K562 (cell line): Measurements from ENCODE around the gene TOMM22. TPM values are rescaled to one million over a fixed set of nuclear protein-coding genes. Genes with fewer than 3 reads are reported as not detected.

Experiments used
- ARNT ChIP-seq, 2 experiments: fragments of 450-650 bp; IDR thresholded peaks; 2 replicates each; pipeline ENCODE4 v1.6.1; 2016; ENCODE audit warnings: mild to moderate bottlenecking in 1 of 2
- ATF1 ChIP-seq, 2 experiments: fragments of 450-650 bp in 1 of 2; IDR thresholded peaks; 2 replicates each; pipeline ENCODE4 v1.6.1; 2016; ENCODE audit warnings: missing compliant biosample characterization in 1 of 2, missing genetic modification characterization in 1 of 2
- CXXC5 ChIP-seq: fragments of 250-450 bp; sonication (Bioruptor Pico); IDR thresholded peaks from 2 replicates; pipeline ENCODE4 v1.8.0; 2022; ENCODE audit warnings: inconsistent platforms, mild to moderate bottlenecking, moderate library complexity
- EGR1 ChIP-seq: fragments of 450-650 bp; conservative IDR thresholded peaks from 2 replicates; pipeline ENCODE4 v1.6.1; 2017; ENCODE audit warnings: mild to moderate bottlenecking
- HDAC1 ChIP-seq, 2 experiments: fragments of 450-650 bp; IDR thresholded peaks; 2 replicates each; pipeline ENCODE4 v1.6.1; 2016 to 2017; ENCODE audit warnings: inconsistent platforms in 1 of 2, mild to moderate bottlenecking in 1 of 2, moderate library complexity in 1 of 2
- KDM5B ChIP-seq: fragments of 200-600 bp; sonication (generic); IDR thresholded peaks from 2 replicates; pipeline ENCODE4 v1.6.1; 2012; ENCODE audit warnings: low read depth, mild to moderate bottlenecking, moderate library complexity, low read length, control low read depth, inconsistent platforms; ENCODE audit not compliant: insufficient replicate concordance
- NFYB ChIP-seq: IDR thresholded peaks from 2 replicates; pipeline ENCODE4 v1.6.1; 2011; ENCODE audit warnings: mild to moderate bottlenecking, moderate library complexity; ENCODE audit not compliant: insufficient read length; ENCODE audit errors: extremely low read depth
- NR2C1 ChIP-seq, 2 experiments: fragments of 450-650 bp; IDR thresholded peaks; 2 replicates each; pipeline ENCODE4 v1.6.1; 2017; ENCODE audit warnings: mild to moderate bottlenecking in 2 of 2, antibody characterized with exemption in 1 of 2, inconsistent platforms in 1 of 2, missing compliant biosample characterization in 1 of 2, missing genetic modification characterization in 1 of 2
- RAD51 ChIP-seq: fragments of 450-650 bp; IDR thresholded peaks from 2 replicates; pipeline ENCODE4 v1.7.1; 2016; ENCODE audit warnings: low read depth, mild to moderate bottlenecking, borderline replicate concordance
- RBFOX2 ChIP-seq: fragments of 200-400 bp; formaldehyde crosslinking; IDR thresholded peaks from 2 replicates; pipeline ENCODE4 v1.6.1; 2017; ENCODE audit warnings: low read depth, mild to moderate bottlenecking, low read length, moderate library complexity
- SAFB ChIP-seq: fragments of 200-400 bp; formaldehyde crosslinking; IDR thresholded peaks from 2 replicates; pipeline ENCODE4 v1.6.1; 2017; ENCODE audit warnings: low read depth, low read length, borderline replicate concordance
- ZBTB7A ChIP-seq: IDR thresholded peaks from 2 replicates; pipeline ENCODE4 v1.6.1; 2011; ENCODE audit warnings: low read depth, mild to moderate bottlenecking, low read length, moderate library complexity, borderline replicate concordance; ENCODE audit not compliant: control insufficient read depth
- ZFP30 ChIP-seq: fragments of 250-450 bp; sonication (Bioruptor Pico); IDR thresholded peaks from 2 replicates; pipeline ENCODE4 v1.8.0; 2022; ENCODE audit warnings: moderate library complexity, mild to moderate bottlenecking, inconsistent platforms, borderline replicate concordance
- polyA plus RNA-seq, 8 experiments: library from polyadenylated mRNA; depleted of rRNA in 4 of 8; stranded (reverse) in 5 of 8; unstranded in 3 of 8; fragments of >200 nt; fragmentation: Nextera tagmentation in 2 of 8; fragmentation: Illumina TruSeq in 1 of 8; extraction: Ambion mirVana in 2 of 8; extraction: Trizol in 1 of 8; gene quantifications; 2 replicates each; pipeline versions ENCODE4 v1.2.1 to v1.2.3, GENCODE V29; 2011 to 2014; ENCODE audit warnings: inconsistent platforms in 1 of 8, missing spikeins in 1 of 8
- total RNA-seq, 7 experiments: library from RNA; depleted of rRNA in 6 of 7; stranded (reverse); fragments of >200 nt in 6 of 7; fragmentation: Illumina TruSeq in 2 of 7; extraction: Trizol in 2 of 7; gene quantifications; 2 replicates each; pipeline versions ENCODE4 v1.2.1 to v1.2.3, GENCODE V29; 2011 to 2021; ENCODE audit warnings: low replicate concordance in 1 of 7
- TF ChIP-seq, protein P1 (sequence below): fragments of 250-450 bp; sonication (Bioruptor Pico); IDR thresholded peaks from 2 replicates; pipeline ENCODE4 v1.4.0; 2020
- TF ChIP-seq, protein P2 (sequence below), 2 experiments: fragments of 450-650 bp; conservative IDR thresholded peaks; 2 replicates each; pipeline ENCODE4 v1.6.1; 2017; ENCODE audit warnings: mild to moderate bottlenecking in 2 of 2, moderate library complexity in 2 of 2
- TF ChIP-seq, protein P3 (sequence below), 2 experiments: IDR thresholded peaks; 2 replicates each; pipeline ENCODE4 v1.6.1; 2012; ENCODE audit warnings: improper control_type of control experiment in 2 of 2, low read depth in 2 of 2, low read length in 2 of 2, borderline replicate concordance in 1 of 2
- TF ChIP-seq, protein P4 (sequence below): fragments of 150-350 bp; IDR thresholded peaks from 2 replicates; pipeline ENCODE4 v1.6.1; 2014; ENCODE audit warnings: low read depth, mild to moderate bottlenecking, low read length, borderline replicate concordance

The TOMM22 gene
- total and polyA plus RNA-seq, 9 of the 15 experiments (the other 6 are each of a cell fraction or from before 2014, with no cell fraction given) = 25.8 to 108 (median 73.8) TPM

DNA sequence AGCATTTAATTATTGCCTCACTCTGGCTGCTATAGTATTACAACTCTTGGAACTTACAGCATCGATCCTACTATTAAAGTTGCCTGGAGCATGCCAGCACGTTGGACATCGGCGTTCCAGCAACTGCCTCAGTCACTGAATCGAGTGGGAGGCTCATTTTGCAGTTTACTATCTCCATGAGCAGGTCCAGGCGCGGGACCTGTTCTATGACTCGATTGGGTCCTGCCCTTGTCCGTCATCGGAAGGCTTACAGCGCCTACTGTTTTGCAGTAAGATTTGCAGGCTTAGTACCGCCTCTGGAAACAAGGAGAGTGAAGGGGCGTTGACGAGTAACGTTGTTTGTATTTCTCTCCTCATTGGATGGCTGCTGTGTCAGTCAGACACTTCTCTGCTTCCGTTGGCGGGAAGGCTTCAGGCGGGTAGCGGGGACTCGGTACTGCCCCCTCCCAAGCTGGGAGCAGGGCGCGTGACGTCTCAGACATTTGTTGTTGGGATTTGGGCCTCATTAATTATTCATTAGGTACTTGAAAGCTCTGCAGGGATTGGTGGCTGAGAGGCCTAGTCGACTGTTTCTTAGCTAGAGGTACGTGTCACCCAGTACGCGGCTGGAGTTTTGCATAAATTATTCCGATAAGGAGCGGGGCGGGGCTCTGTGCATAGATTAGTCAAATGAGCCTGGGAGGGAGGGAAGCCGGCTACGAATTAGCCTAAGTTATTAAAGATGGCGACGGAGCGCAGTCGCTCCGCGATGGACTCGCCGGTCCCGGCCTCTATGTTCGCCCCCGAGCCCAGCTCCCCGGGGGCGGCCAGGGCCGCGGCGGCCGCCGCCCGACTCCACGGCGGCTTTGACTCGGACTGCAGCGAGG, 23.7 kb downstream of the TOMM22 start, which contains the start of gene GTPBP1 (continued):
- TF ChIP-seq, protein P1, sequence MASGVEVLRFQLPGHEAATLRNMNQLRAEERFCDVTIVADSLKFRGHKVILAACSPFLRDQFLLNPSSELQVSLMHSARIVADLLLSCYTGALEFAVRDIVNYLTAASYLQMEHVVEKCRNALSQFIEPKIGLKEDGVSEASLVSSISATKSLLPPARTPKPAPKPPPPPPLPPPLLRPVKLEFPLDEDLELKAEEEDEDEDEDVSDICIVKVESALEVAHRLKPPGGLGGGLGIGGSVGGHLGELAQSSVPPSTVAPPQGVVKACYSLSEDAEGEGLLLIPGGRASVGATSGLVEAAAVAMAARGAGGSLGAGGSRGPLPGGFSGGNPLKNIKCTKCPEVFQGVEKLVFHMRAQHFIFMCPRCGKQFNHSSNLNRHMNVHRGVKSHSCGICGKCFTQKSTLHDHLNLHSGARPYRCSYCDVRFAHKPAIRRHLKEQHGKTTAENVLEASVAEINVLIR (CRISPR knock-in tag) = peak; percentile 62
- TF ChIP-seq RBFOX2 (peak; percentile 93), ZBTB7A (no peak), ATF1 (CRISPR knock-in tag; IDR thresholded peaks at IDR 0.05) (0 out of 2 replicates have a peak, but pooled peaks have one; percentile 6), ATF1 (tag; IDR thresholded peaks at IDR 0.05) (peak; percentile 97), HDAC1 (IDR thresholded peaks at IDR 0.05) (no peak), NFYB (peak; percentile 44), EGR1 (peak; percentile 77), SAFB (no peak), KDM5B (peak; percentile 75), CXXC5 (CRISPR knock-in tag) (peak; percentile 98), ARNT (IDR thresholded peaks at IDR 0.05) (no peak), RAD51 (peak; percentile 51; the same call in 1 of the 2 replicates), NR2C1 (IDR thresholded peaks at IDR 0.05) (no peak), NR2C1 (tag; IDR thresholded peaks at IDR 0.05) (no peak), ZFP30 (CRISPR knock-in tag) (no peak)
- TF ChIP-seq, protein P2, sequence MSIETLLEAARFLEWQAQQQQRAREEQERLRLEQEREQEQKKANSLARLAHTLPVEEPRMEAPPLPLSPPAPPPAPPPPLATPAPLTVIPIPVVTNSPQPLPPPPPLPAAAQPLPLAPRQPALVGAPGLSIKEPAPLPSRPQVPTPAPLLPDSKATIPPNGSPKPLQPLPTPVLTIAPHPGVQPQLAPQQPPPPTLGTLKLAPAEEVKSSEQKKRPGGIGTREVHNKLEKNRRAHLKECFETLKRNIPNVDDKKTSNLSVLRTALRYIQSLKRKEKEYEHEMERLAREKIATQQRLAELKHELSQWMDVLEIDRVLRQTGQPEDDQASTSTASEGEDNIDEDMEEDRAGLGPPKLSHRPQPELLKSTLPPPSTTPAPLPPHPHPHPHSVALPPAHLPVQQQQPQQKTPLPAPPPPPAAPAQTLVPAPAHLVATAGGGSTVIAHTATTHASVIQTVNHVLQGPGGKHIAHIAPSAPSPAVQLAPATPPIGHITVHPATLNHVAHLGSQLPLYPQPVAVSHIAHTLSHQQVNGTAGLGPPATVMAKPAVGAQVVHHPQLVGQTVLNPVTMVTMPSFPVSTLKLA (conservative IDR thresholded peaks at IDR 0.05) = peak; percentile 79 to 82
- TF ChIP-seq, protein P3, sequence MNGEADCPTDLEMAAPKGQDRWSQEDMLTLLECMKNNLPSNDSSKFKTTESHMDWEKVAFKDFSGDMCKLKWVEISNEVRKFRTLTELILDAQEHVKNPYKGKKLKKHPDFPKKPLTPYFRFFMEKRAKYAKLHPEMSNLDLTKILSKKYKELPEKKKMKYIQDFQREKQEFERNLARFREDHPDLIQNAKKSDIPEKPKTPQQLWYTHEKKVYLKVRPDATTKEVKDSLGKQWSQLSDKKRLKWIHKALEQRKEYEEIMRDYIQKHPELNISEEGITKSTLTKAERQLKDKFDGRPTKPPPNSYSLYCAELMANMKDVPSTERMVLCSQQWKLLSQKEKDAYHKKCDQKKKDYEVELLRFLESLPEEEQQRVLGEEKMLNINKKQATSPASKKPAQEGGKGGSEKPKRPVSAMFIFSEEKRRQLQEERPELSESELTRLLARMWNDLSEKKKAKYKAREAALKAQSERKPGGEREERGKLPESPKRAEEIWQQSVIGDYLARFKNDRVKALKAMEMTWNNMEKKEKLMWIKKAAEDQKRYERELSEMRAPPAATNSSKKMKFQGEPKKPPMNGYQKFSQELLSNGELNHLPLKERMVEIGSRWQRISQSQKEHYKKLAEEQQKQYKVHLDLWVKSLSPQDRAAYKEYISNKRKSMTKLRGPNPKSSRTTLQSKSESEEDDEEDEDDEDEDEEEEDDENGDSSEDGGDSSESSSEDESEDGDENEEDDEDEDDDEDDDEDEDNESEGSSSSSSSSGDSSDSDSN (IDR thresholded peaks at IDR 0.05; ENCODE audit: borderline replicate concordance in 1 of 2, low read depth in 2 of 2, low read length in 2 of 2) = 0 out of 4 replicates have a peak, but pooled peaks of 1 of the 2 experiments have one; percentile 25
- TF ChIP-seq, protein P4, sequence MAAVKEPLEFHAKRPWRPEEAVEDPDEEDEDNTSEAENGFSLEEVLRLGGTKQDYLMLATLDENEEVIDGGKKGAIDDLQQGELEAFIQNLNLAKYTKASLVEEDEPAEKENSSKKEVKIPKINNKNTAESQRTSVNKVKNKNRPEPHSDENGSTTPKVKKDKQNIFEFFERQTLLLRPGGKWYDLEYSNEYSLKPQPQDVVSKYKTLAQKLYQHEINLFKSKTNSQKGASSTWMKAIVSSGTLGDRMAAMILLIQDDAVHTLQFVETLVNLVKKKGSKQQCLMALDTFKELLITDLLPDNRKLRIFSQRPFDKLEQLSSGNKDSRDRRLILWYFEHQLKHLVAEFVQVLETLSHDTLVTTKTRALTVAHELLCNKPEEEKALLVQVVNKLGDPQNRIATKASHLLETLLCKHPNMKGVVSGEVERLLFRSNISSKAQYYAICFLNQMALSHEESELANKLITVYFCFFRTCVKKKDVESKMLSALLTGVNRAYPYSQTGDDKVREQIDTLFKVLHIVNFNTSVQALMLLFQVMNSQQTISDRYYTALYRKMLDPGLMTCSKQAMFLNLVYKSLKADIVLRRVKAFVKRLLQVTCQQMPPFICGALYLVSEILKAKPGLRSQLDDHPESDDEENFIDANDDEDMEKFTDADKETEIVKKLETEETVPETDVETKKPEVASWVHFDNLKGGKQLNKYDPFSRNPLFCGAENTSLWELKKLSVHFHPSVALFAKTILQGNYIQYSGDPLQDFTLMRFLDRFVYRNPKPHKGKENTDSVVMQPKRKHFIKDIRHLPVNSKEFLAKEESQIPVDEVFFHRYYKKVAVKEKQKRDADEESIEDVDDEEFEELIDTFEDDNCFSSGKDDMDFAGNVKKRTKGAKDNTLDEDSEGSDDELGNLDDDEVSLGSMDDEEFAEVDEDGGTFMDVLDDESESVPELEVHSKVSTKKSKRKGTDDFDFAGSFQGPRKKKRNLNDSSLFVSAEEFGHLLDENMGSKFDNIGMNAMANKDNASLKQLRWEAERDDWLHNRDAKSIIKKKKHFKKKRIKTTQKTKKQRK = peak; percentile 67
